Cardiac septum (tissue), 1 donor: ENCODE results near the gene POLR2L. TPM values are rescaled to one million over a fixed set of nuclear protein-coding genes. Genes with fewer than 3 reads are reported as not detected.

Source experiments
- DNase-seq: peaks from one replicate; pipeline ENCODE4 v3.0.0-alpha.2; 2020; ENCODE audit warnings: low spot score
- intact Hi-C: fragments of 100-400 bp; cut with DNase I; formaldehyde crosslinking; loops from one replicate; pipeline ENCODE4 v1.14.0; 2022
- total RNA-seq: library from RNA; stranded (reverse); fragmentation: NEBNext Ultra II Directional; extraction: Animal tissue kit (Norgen Biotek cat#: 25700); gene quantifications from one replicate; pipeline ENCODE4 v1.2.1, GENCODE V29; 2021
- donor health status: DM: no; HTN: no; CAD: no.

Gene POLR2L
- total RNA-seq, 1 donor from 2014 or later = 202 TPM

DNA sequence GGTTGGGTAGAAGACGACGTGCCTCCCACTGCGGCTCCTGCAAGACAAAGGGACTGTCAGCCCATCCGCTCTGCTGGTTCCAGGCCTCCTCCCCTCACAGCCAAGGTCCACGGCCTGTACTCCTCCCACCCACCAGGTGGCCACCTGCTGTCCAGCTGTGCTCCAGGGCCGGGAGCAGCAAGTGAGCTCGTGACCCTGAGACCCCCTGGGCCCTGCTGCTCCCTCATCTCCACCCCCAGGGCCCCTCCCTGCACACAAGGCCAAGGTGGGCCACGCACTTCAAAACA lies 27.7 kb upstream of the POLR2L start:
- intact Hi-C loops = no loop called here
- DNase-seq = no peak

DNA sequence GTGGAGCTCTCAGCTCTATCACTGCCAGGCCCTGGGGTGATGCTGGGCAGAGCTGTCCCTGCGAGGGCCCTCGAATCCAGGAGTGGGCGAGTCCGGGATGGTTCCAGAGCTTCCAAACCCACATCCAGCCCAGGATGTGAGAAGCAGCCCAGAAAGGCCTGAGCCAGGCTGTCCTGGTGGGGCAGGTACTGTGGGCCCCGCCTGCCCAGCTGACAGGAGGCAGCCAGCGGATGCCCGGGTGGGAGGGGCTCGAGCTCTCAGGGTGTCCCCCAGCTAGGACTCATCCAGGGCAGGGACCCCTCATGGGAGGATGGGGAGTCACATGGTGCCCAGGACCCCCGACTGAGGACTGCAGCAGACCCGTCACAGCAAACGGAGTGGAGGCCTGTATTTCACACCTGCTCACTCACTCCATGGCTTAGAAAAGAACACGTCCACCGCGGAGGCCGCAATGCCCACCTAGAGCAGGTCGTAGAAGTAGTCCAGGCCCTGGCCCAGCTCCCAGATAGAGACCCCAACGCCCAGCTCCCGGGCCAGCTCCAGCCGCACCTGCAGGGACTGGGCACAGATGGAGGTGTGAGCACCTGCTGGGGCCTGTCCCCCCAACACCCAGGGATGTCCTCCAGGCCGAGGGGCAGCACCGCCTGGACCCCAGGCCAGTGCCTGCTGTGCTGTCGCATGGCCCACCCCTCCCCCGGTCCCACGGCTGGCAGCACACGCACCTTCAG lies 27.2 kb upstream of the POLR2L start:
- intact Hi-C loops = no loop called here
- no peak for DNase-seq

DNA sequence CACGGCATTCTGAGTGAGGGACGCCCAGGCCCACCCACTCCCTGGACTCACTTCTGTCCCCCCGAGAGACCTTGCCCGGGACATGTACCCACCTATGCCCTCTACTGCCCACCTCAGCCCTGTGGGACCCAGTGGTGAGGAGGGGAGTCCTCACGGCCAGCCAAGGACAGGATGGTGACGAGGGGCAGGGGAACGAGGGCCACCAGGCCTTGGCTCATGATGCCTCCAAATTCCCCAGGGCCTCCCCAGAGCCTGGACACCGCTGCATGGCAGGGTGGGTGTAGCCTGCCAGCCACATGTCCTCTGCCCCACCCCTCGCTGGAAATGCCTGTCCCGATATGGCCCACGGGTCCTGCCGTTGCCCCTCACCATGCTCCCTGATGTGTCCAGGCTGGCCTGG lies 26.5 kb upstream of the POLR2L start:
- DNase-seq = no peak
- intact Hi-C loops = no loop called here

DNA sequence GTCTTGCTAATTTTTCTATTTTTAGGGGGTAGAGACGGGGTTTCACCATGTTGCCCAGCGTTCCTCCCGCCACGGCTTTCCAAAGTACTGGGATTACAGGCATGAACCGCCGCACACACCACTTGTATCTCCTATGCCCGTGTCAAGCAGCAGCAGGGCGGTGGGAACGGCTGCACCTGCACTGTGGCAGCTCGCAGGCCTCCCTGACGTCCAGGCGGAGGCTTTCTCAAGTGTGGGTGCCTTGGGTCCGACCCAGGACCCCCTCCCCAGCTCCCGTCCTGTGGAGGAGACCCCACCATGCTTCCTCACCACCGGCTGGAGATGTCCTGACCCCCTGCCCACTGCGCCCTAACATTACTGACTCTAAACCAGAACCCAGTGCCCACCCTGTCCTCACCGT lies 26.1 kb upstream of the POLR2L start:
- intact Hi-C loops = no loop called here
- no peak for DNase-seq

DNA sequence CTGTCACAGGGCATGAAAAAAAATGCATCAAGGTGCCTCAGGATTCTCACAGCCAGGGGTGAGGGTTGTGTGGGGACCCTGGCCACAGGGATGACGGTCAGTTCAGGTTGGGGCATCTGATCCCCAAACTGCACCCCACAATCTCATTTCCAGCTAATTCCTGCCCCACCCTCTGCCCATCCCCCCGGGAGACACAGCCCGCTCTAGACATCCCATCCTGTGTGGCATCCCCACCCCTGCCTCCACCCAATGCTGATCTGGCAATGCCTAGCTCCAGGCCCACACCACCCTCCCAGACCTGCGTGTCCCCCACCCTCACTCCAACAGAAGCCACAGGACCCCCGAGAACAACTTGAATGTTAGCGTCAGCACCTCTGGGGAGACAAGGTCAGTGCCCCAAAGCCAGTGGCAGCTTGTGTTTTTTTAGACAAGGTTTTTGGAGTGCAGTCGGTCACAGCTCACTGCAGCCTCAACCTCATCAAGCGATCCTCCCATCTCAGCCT lies 25.6 kb upstream of the POLR2L start:
- DNase-seq = no peak
- intact Hi-C loops = no loop called here

DNA sequence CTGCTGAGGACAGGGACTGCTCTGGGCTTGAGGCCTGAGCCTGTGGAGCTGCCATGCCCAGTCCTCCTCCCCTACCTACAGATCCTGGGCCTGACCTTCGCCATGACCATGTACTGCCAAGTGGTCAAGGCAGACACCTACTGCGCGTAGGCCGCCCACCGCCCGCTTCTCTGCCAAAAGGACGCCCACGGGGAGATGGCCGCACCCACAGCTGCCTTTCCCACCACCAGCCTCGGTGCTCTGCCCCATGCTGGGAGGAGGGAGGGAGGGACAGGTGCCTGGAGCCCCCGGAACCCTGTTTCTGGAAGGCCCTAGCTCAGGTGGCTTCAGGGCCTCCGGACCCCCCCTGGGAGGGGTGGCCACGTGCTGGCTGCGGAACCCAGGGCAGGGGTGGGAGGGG lies 24.2 kb upstream of the POLR2L start:
- intact Hi-C loops = no loop called here

DNA sequence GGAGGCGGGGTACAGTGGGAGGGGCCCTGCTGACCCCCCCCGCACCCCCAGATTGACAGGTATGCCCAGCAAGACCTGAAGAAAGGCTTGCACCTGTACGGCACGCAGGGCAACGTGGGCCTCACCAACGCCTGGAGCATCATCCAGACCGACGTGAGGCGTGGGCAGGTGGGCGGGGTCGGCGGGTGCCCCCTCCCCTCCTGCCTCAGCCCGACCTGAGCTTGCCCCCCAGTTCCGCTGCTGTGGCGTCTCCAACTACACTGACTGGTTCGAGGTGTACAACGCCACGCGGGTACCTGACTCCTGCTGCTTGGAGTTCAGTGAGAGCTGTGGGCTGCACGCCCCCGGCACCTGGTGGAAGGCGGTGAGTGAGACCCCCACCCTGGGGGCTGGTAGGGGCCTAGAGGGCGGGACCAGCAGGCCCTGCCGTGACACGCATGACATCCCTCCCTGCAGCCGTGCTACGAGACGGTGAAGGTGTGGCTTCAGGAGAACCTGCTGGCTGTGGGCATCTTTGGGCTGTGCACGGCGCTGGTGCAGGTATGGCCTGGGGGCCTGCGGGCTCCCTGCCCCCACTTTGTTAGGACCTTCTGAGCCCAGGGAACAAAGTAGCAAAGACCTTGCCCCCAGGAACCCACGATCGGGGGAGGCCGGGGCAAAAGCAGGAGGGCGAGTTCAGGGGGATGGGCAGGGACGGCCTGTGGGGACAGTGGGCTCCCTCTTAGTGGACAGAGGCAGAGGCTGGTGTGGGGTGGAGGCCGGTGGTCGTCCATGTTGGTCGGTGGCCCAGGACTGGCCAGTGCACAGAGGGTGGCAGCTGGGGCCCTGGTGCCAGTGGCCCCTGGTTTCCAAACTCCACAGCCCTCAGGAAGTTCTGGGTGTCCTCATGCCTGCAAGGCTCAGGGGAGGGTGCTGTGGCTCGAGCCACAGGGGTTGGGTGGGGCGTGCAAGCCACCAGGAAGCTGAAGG lies 23.4 kb upstream of the POLR2L start:
- intact Hi-C loops = no loop called here
- no peak for DNase-seq

More for the DNA sequence above, 24.2 kb upstream of the POLR2L start:
- DNase-seq = no peak

DNA sequence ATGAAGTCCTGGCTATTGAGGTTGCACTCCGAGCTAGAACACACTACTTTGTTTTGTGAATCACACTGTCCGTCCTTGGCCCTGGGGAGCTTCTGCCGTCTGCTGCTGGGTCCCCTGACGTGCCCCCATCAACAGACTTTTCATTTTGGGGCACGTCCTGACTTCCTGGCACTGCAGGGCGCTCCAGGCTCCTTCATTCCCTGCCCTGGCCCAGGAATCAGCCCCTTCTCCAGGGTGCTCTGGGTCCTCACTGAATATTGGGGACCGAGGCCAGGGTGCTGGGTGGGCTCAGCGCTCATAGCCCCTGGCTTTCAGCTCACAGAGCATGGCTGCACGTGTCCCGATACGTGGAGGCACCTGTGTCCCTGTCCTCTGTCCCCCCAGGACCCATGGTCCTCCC lies 22.6 kb upstream of the POLR2L start:
- intact Hi-C loops = no loop called here

DNA sequence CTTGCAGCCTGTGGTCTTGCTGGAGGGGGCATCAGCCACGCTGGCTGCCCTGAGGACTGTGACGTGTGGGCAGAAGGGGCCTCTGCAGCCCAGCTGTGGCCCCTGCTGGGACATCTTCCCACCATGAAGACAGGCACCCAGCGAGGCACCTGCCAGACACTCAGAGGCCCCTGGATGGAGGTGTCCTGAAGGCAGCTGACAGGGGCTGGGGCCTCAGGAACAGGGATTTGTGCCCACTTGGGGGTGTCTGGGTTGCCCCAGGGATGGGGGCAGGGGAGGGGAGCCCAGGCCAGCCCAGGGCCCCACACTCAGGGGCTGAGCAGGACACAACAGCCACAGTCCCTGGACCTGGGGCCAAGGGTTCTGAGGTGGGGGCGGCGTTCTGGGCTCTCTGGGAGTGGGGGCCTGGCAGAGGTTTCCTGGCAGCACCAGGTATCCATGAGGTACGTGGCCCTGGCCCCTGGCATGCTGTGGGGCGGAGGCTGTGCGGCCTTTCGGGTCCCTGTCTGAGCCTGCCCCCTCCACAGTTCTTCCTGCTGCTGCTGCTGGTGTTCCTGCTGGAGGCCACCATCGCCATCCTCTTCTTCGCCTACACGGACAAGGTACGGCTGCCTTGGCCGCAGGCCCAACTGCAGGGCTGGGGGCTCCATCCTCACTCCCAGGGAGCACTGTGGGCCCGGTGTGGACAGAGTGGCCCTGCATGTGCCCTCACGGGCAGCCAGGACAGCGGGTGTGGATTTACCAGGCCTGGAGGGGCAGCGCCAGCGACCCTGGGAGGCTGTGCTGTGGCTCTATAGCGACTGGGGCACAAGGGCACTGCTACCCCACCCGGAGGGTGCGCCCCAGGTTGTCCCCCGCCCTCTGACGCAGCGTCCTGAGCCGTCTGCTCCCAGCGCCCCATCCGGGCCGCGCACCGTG lies 21.8 kb upstream of the POLR2L start:
- intact Hi-C loops = no loop called here
- no peak for DNase-seq

More for the DNA sequence above, 22.6 kb upstream of the POLR2L start:
- no peak for DNase-seq

DNA sequence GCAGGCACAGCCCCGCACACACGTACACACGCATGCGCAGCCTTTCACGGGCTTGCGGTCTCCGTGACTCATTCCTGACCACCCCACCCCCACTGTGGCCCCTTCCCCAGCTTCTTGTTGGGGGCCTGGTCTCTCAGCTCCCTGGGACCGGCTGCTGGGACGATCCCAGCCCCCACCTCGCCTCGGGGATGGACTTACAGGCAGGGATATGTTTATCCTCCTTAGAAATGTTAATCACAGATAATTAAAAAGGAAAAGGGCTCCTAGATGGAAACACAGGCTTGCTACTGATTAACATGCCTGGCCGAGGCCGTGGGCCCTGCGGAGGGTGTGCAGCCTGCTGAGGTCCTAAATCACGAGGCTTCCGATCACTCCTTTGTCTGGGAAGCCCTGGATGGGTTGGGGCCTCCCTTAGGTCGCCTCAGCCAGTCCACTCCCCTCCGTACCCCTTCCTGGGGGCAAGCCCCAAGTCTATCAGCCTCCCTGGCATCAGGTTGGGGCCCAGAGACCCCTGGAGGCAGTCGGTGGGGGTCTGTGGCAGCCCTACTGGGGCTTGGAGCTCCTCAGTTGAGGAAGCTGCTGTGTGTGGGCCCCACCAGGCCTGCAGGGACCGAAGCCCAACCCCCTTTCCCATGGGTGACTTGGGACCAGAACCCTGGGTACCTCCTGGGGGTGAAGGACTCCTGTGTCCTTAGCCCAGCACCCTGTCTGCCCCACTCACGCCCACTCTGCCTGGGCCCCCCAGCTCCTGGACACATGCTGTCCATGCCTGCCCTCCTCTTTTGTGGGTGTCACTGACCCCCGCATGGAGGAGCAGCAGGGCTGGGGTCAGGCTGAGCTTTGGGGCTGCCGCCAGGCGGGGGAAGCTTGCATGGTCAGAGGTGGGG lies 20.9 kb upstream of the POLR2L start:
- intact Hi-C loops = no loop called here
- DNase-seq = no peak

DNA sequence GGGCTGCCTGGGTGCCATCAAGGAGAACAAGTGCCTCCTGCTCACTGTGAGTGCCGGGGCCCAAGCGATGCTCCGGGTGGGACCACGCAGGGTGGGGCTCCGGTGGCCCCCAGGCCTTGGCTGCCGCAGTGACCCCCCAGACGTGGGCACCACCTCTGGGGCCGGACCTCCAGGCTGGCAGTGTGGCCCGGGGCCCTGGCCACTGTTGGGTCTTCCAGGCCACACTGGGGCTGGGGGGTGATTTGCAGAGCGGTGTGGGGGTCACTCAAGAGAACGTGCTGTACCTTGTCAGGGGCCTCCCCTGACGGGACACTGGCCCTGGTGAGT lies 20.3 kb upstream of the POLR2L start:
- intact Hi-C loops = no loop called here
- DNase-seq = no peak

DNA sequence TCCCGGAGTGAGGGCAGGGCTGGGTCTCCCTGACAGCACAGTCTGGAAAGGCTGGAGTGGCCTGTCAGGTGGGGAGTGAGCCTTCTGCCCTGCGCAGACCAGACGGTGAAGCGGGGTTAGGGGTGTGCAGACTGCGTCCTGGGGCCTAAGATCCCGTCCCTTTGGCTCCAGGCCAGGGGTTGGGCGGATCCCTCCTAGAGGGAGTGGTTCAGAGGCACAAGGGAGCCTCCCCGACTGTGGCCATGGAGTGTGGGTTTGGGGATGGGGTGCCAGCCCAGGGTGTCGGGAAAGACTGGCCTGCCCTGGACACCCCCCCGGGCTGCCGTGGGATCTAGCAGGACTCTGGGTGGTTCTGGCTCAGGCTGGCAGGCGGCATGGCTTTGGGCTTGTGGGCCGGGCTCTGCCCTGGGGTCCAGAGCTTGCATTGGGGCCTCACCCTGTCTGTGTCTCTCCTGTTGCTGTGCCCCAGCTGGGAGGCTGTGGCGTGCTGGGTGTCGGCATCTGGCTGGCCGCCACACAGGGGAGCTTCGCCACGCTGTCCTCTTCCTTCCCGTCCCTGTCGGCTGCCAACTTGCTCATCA lies 19.8 kb upstream of the POLR2L start:
- DNase-seq = no peak
- intact Hi-C loops = no loop called here

DNA sequence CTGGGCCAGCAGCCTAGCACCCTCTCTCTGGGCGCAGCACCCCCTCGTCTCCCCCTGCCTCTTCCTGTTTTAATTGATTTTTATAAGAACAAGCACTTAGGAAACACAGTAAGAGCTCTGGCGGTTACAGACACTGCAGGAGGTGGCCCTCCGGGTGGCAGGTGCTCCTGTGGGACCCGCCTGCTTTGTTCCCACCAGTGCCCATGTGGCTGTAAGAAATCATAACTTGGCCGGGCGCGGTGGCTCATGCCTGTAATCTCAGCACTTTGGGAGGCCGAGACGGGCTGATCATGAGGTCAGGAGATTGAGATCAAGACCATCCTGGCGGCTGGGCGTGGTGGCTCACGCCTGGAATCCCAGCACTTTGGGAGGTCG lies 18.8 kb upstream of the POLR2L start:
- no peak for DNase-seq
- intact Hi-C loops = no loop called here

DNA sequence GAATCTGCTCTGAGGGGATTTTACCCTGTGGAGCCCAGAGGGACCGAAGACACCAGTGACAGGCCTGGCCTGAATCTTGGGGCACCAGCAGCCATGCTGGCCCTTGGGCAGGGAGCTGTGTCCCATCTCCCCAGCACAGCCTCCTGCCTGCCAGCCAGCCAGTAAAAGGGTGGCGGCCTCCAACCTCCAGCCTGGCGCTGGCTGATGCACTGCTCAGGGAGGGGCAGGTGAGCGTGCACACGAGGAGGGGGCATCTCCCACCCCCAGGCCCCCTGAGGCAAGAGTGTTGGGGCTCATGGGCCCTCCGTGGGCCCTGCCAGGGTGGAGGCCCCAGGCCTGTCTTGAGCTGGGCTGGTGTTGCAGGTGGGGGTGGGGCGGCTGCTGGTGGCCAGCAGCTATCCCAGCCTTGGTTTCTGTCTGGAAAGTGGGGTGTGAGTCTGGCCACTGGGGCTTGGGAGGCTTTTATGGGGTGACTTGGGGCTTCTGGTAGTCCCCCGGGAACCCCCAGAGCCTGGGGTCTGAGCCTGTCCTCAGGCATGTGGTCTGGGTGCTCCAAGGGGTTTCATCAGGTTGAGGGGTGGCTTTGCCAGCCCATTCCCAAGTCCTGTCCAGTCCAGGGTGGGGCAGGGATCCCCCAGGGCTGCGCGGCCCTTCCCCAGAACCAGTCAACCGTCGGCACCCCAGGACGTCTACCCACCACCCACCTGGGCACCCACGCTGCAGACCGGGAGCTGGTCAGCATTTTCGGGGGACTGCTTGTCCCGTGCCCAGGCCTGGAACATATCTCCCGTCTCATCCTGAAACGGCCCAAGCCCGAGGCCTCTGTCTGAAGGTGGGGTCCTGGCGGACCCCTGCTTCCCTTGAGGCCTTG lies 18.1 kb upstream of the POLR2L start:
- no peak for DNase-seq
- intact Hi-C loops = no loop called here

DNA sequence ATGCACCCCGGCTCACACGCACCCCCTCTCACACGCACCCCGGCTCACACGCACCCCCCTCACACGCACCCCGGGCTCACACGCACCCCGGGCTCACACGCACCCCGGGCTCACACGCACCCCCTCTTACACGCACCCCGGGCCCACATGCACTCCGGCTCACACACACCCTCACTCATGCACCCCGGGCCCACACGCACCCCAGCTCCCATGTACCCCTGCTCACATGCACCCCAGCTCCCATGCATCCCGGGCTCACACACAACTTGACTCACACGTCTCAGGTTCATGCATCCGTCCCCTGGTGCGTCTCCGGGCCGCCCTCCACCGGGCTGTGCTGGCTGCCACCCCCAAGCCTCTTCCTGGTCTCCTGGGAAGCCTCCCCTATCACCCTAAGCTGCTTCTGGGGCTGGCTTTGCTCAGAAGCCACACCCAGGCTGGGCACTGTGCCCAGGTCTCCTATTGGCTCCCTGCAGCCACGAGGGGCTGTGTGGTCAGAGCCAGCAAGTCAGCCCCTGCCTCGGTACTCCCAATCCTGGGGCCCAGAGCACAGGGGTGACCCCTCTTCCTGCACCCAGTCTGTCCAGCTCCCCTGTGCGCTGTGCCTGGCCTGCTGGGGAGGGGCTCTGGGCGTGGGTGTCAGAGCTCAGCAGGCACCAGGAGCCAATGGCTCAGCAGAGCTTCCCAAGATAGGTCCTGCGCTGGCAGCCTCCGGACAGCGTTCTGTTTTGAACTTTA lies 17.2 kb upstream of the POLR2L start:
- intact Hi-C loops = no loop called here
- DNase-seq = no peak

DNA sequence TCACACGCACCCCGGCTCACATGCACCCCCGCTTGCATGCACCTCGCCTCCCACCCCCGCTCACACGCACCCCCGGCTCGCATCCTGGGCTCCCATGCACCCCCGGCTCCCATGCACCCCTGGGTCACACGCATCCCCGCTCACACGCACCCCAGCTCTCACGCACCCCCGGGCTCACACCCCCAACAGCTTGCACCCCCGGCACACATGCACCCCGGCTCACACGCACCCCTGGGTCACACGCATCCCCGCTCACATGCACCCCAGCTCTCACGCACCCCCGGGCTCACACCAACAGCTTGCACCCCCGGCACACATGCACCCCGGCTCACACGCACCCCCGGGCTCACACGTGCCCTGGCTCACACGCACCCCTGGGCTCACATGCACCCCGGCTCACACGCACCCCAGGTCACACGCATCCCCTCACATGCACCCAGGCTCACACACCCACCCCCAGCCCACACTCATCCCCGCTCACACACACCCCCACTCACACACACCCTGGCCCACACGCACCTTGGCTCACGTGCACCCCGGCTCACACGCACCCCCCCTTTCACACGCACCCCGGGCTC lies 16.5 kb upstream of the POLR2L start:
- no peak for DNase-seq
- intact Hi-C loops = no loop called here
